ENCODE data around the gene CCDC9B. TPM values are rescaled to one million over a fixed set of nuclear protein-coding genes. Genes with fewer than 3 reads are reported as not detected.

The CCDC9B gene
- polyA plus RNA-seq (2013, experiment 1 of 2): 0.48 TPM
- polyA plus RNA-seq (2013, experiment 2 of 2): 0.46 TPM

DNA sequence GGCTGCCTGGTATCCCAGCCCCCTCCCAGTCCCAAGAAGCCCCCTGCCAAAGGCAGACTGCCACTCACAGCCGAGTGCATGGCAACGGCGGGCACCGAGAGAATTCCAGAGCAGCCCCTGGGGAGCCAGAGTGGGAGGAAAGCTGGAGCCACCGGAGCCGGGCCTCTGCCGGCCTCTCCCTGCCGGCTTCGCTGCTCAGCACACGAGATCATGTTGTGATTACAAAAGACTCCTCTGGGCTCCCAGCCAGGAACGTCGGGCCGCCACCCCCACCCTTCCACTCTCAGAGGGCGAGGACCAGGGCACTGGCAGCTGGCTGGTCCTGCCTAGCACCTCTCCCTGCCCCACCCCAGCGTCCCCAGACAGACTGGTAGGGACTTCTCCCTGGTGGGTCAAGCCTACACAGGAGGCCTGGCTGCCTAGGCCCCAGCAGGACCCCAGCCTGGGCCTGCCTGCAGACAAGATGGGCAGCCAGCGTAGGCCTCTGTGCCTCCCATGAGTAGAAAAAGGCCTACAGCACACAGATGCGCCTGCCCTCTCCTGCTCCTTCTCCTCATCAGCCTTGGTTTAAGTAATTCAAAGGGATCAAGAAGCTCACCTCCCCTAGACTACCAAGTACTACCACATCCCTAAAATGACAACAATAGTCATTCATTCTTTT is at the start of gene CCDC9B:
TSS of gene CCDC9B (minus strand) at position 200 of the 661 bp plus-strand sequence. CDS start at position 80, 120 bp downstream.
- 64 to 66% methylated on average over 12 to 16 of the region's 17 CpGs for WGBS, 2 experiments (ENCODE audit: insufficient coverage in 2 of 2)
- Histone ChIP-seq H3K27ac (ENCODE audit: low read depth, low read length, severe bottlenecking) (peak within 1 kb of the TSS; percentile 57), H3K9me3 (ENCODE audit: control insufficient read depth, low read length) (no peaks in the 10 kb centered on the region), H3K4me3 (ENCODE audit: extremely low read depth, insufficient read depth, low read length, poor library complexity, severe bottlenecking) (no peak within 1 kb of the TSS), H3K4me1 (ENCODE audit: control insufficient read depth, insufficient read depth, low read length, poor library complexity, severe bottlenecking) (peaks cover 51% of the 10 kb centered on the region), H3K36me3 (ENCODE audit: control insufficient read depth, insufficient read depth, low read length) (no peaks in the 10 kb centered on the region)

DNA sequence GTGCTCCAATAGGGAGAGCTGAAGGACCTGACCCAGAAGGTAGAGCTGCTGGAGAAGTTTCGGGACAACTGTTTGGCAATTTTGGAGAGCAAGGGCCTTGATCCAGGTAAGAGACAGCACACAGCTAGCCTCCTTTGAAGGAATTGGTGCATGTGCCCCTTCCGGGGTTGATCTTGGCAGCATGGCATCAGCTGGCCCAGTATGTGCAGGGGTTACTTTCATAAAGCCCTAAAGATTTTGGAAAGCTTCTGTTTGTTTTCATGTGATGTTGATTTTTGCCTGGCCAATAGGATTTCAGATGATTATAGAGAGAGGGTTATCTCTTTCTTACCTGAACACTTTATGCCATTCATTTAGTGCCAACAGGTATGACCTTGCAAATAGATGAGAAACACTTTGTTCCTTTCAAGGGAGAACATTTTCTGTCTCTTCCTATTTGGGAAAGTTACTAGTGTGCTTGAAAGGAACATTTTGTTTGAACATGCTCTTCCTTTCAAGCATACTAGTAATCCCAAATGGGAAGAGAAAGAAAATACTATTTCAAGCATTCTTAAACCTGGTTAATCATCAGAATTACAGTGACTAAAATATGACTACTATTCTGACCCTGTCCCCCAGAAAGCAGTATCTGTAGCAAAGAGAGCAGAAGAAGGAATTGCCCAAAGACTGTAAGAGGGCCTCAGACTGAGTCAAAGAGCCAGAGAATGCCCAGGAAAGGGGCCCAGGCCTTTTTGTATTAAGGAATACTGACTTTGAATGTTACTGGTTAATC is 49.3 kb upstream of the CCDC9B start:
- Histone ChIP-seq H3K4me3 (ENCODE audit: extremely low read depth, insufficient read depth, low read length, poor library complexity, severe bottlenecking) (no peak overlapping the region), H3K36me3 (ENCODE audit: control insufficient read depth, insufficient read depth, low read length) (peaks cover 99% of the 10 kb centered on the region), H3K9me3 (ENCODE audit: control insufficient read depth, low read length) (no peaks in the 10 kb centered on the region), H3K27ac (ENCODE audit: low read depth, low read length, severe bottlenecking) (no peak overlapping the region), H3K4me1 (ENCODE audit: control insufficient read depth, insufficient read depth, low read length, poor library complexity, severe bottlenecking) (no peaks in the 10 kb centered on the region)
- 82 to 89% methylated on average over 1 to 2 of the region's 2 CpGs for WGBS, 2 experiments (ENCODE audit: insufficient coverage in 2 of 2)

DNA sequence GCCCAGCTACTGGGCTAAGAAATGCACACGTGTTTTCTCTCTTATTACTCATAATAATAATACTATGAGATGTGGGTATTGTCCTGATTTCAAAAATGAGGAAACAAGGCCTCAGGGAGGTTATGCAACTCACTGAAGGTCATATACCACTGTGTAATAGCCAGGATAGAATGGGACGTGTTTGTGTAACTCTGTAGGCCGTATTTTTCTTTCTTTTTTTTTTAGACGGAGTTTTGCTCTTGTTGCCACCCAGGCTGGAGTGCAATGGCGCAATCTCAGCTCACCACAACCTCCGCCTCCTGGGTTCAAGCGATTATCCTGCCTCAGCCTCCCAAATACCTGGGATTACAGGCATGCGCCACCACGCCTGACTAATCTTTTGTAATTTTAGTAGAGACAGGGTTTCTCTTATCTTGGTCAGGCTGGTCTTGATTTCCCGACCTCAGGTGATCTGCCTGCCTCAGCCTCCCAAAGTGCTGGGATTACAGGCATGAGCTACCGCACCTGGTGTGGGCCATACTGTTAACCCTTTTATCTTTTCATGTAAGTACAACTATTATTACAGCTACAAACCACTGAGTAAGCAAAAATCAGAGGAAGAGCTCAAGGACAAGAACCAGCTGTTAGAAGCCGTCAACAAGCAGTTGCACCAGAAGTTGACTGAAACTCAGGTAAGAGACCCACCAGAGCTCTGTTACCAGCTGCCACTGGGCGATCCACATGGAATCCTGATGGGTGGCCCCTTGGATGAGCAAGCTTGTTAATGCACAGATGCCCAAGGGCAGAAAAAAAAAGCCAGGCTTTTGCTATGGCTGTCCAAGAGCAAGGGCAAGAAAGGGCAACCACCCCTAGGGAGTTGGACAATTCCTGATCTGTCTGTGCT is 48.4 kb upstream of the CCDC9B start:
- Histone ChIP-seq H3K27ac (ENCODE audit: low read depth, low read length, severe bottlenecking) (no peak overlapping the region), H3K4me3 (ENCODE audit: extremely low read depth, insufficient read depth, low read length, poor library complexity, severe bottlenecking) (no peak overlapping the region), H3K4me1 (ENCODE audit: control insufficient read depth, insufficient read depth, low read length, poor library complexity, severe bottlenecking) (no peaks in the 10 kb centered on the region), H3K9me3 (ENCODE audit: control insufficient read depth, low read length) (no peaks in the 10 kb centered on the region), H3K36me3 (ENCODE audit: control insufficient read depth, insufficient read depth, low read length) (peaks cover 97% of the 10 kb centered on the region)
- 90 to 95% methylated on average over 11 to 12 of the region's 13 CpGs for WGBS, 2 experiments (ENCODE audit: insufficient coverage in 2 of 2)

DNA sequence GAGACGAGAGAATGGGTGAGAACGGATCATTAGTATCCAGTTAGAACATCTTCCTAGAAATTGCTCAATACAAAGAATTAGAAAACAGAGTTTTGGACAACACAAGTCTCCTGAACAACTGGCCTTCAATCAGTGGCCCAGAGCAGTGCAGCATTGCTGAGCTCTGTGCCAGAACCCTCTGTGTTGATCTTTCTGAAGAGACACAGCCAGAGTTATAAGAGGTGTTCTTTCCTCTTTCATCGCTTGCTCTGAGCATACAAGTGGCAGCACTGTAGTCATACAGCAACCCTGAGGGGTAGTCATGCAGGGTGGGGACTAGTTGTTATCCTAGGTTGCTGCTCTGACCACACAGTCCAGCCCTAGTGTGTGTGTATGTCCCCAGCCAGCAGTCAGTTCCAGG is 45.7 kb upstream of the CCDC9B start:
- peaks cover 73% of the 10 kb centered on the region for H3K36me3 ChIP-seq (ENCODE audit: control insufficient read depth, insufficient read depth, low read length)
- no peaks in the 10 kb centered on the region for H3K9me3 ChIP-seq (ENCODE audit: control insufficient read depth, low read length)
- no peak overlapping the region for H3K27ac ChIP-seq (ENCODE audit: low read depth, low read length, severe bottlenecking)
- 97 to 100% methylated on average over 1 to 3 of the region's 3 CpGs for WGBS, 2 experiments (ENCODE audit: insufficient coverage in 2 of 2)
- no peak overlapping the region for H3K4me3 ChIP-seq (ENCODE audit: extremely low read depth, insufficient read depth, low read length, poor library complexity, severe bottlenecking)
- peaks cover 4% of the 10 kb centered on the region for H3K4me1 ChIP-seq (ENCODE audit: control insufficient read depth, insufficient read depth, low read length, poor library complexity, severe bottlenecking)

DNA sequence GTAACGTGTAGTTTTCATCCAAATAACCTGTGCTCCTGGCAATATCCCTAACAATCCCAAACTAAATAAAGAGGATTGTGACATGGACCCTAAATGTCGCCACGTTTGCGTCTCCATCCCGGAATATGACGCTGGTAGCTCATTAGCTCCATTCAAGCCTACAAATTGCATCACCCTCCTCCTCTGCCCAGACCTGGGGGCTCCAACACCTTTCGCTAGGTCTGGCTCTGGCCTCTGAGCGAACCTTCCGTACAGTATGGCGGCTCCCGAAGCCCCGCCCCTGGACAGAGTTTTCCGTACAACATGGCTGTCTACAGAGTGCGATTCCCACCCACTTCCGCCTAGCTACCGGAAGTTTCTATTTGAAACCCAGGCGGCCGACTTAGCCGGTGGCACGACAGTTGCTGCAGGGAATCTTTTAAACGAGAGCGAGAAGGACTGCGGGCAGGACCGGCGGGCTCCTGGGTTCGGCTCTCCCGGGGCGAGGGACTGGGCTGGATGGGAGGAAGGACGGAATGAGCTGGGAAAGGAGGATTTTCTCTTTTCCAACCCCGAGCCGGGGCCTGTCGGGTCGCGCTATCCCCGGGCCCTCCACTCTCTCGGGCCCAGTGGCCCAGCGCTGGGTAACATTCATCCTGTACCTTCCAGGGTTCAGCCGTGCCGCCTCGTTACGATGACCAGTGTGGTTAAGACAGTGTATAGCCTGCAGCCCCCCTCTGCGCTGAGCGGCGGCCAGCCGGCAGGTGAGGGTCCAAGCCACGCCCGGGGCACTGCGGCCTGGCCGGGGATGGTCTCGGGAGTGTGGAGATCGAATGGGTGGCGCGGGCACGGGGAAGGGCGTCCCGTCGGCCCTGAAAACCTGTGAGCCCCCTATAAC is 42.1 kb upstream of the CCDC9B start, which contains the start of gene KNSTRN:
TSS of gene KNSTRN (plus strand) at position 142 of the 877 bp plus-strand sequence. CDS start at position 257, 115 bp downstream.
- Histone ChIP-seq H3K4me3 (ENCODE audit: extremely low read depth, insufficient read depth, low read length, poor library complexity, severe bottlenecking) (peak within 1 kb of the TSS; percentile 94), H3K36me3 (ENCODE audit: control insufficient read depth, insufficient read depth, low read length) (peaks cover 37% of the 10 kb centered on the region), H3K9me3 (ENCODE audit: control insufficient read depth, low read length) (no peaks in the 10 kb centered on the region), H3K27ac (ENCODE audit: low read depth, low read length, severe bottlenecking) (peak within 1 kb of the TSS; percentile 29), H3K4me1 (ENCODE audit: control insufficient read depth, insufficient read depth, low read length, poor library complexity, severe bottlenecking) (peaks cover 6% of the 10 kb centered on the region)
- 3 to 4% methylated on average over 46 to 56 of the region's 57 CpGs for WGBS, 2 experiments (ENCODE audit: insufficient coverage in 2 of 2)

DNA sequence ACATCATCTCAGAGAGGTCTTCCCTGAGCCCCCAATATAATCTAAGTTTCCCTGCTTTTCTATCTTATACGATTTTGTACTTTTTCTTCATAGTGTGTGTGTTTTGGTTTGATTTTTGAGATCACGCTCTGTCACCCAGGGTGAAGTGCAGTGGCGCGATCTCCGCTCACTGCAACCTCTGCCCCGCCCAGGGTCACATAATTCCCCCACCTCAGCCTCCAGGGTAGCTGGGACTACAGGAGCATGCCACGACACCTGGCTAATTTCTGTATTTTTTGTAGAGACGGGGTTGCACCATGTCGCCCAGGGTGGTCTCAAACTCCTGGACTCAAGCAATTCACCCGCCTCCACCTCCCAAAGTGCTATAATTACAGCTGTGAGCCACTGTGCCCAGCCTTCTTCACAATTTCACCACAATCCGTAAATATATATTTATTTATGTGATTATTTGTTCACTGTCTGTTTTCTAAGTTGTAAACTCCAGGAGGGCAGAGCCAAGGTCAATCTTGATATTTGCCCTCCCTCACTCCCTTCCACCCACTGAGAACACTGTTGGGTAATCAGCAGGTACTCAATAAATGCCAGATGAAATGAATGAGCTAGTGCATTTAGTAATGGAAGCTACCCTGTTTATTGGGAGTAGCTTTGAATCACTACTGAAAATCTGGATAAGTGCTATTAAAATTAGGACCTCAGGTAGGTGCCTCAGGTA is 41.2 kb upstream of the CCDC9B start:
- Histone ChIP-seq H3K4me3 (ENCODE audit: extremely low read depth, insufficient read depth, low read length, poor library complexity, severe bottlenecking) (no peak overlapping the region), H3K27ac (ENCODE audit: low read depth, low read length, severe bottlenecking) (no peak overlapping the region), H3K9me3 (ENCODE audit: control insufficient read depth, low read length) (no peaks in the 10 kb centered on the region), H3K4me1 (ENCODE audit: control insufficient read depth, insufficient read depth, low read length, poor library complexity, severe bottlenecking) (peaks cover 6% of the 10 kb centered on the region), H3K36me3 (ENCODE audit: control insufficient read depth, insufficient read depth, low read length) (peaks cover 28% of the 10 kb centered on the region)
- 90 to 92% methylated on average over 6 to 9 of the region's 11 CpGs for WGBS, 2 experiments (ENCODE audit: insufficient coverage in 2 of 2)

DNA sequence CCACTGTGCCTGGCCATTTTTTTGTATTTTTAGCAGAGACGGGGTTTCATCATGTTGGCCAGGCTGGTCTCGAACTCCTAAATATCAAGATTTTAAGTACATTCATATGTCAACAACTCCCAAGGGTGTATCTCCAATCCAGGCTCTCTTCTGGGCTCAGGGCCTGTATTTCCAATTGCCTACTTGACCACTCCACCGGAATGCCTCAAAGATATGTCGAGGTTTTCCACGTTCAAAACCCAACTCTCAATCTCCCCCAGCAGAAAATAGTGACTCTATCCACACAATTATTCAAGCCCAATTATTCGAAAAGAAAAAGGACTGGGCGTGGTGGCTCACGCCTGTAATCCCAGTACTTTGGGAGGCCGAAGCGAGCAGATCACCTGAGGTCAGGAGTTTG is 39.9 kb upstream of the CCDC9B start:
- Histone ChIP-seq H3K27ac (ENCODE audit: low read depth, low read length, severe bottlenecking) (no peak overlapping the region), H3K9me3 (ENCODE audit: control insufficient read depth, low read length) (no peaks in the 10 kb centered on the region), H3K4me1 (ENCODE audit: control insufficient read depth, insufficient read depth, low read length, poor library complexity, severe bottlenecking) (peaks cover 6% of the 10 kb centered on the region), H3K4me3 (ENCODE audit: extremely low read depth, insufficient read depth, low read length, poor library complexity, severe bottlenecking) (no peak overlapping the region), H3K36me3 (ENCODE audit: control insufficient read depth, insufficient read depth, low read length) (peaks cover 15% of the 10 kb centered on the region)
- 85 to 91% methylated on average over 9 to 10 of the region's 10 CpGs for WGBS, 2 experiments (ENCODE audit: insufficient coverage in 2 of 2)

DNA sequence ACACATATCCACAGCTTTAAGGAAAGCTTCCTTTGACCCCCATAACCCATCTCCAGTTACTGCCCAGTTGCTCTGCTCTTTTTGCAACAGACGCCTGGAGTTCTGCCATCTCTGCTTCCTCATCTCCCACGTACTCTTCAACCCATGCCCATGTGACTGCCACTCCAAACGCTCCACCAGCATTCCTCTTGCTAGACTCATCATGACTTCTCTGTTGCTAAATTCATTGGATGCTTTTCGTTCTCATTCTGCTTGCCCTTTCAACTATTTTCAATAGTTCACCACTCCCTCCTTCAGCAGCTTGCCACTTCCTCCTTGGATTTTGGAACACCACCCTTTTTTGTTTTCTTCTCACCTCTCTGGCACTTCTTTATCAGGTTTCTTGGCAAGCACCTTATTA is 39.1 kb upstream of the CCDC9B start:
- no peaks in the 10 kb centered on the region for H3K9me3 ChIP-seq (ENCODE audit: control insufficient read depth, low read length)
- 58 to 61% methylated on average over 4 of the region's 4 CpGs for WGBS, 2 experiments (ENCODE audit: insufficient coverage in 2 of 2)
- no peak overlapping the region for H3K27ac ChIP-seq (ENCODE audit: low read depth, low read length, severe bottlenecking)
- peaks cover 6% of the 10 kb centered on the region for H3K4me1 ChIP-seq (ENCODE audit: control insufficient read depth, insufficient read depth, low read length, poor library complexity, severe bottlenecking)
- no peak overlapping the region for H3K4me3 ChIP-seq (ENCODE audit: extremely low read depth, insufficient read depth, low read length, poor library complexity, severe bottlenecking)
- H3K36me3 ChIP-seq (ENCODE audit: control insufficient read depth, insufficient read depth, low read length): peaks cover 7% of the 10 kb centered on the region

DNA sequence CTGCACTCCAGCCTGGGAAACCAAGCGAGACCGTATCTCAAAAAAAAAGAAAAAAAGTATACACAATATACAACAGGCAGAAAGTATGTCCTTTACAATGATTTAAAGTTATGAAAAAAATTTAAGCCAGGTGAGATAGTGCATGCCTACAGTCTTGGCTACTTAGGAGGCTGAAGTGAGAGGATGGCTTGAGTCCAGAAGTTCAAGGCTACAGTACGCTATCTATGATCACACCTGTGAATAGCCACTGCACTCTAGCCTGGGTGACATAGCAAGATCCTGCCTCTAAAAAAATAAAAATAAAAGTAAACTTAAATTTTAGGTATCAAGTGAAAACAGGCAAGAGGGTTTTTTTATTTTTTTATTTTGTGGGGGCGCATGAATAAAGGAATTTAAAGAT is 38.6 kb upstream of the CCDC9B start:
- no peak overlapping the region for H3K4me3 ChIP-seq (ENCODE audit: extremely low read depth, insufficient read depth, low read length, poor library complexity, severe bottlenecking)
- peaks cover 6% of the 10 kb centered on the region for H3K4me1 ChIP-seq (ENCODE audit: control insufficient read depth, insufficient read depth, low read length, poor library complexity, severe bottlenecking)
- H3K27ac ChIP-seq (ENCODE audit: low read depth, low read length, severe bottlenecking): no peak overlapping the region
- 100% methylated on average over 1 of the region's 4 CpGs; no CpG with 5 or more reads in 1 of the 2 experiments for WGBS, 2 experiments (ENCODE audit: insufficient coverage in 2 of 2)
- H3K36me3 ChIP-seq (ENCODE audit: control insufficient read depth, insufficient read depth, low read length): peaks cover 4% of the 10 kb centered on the region
- no peaks in the 10 kb centered on the region for H3K9me3 ChIP-seq (ENCODE audit: control insufficient read depth, low read length)
